Gastroesophageal sphincter (tissue), 4 donors: ENCODE results near the gene AHNAK2. TPM values are rescaled to one million over a fixed set of nuclear protein-coding genes. Genes with fewer than 3 reads are reported as not detected.

Experiments used
- ATAC-seq: fragments of 150-250 bp; one replicate; pipeline ENCODE4 v1.9.1; 2016; ENCODE audit warnings: mild to moderate bottlenecking, moderate library complexity
- H3K27ac ChIP-seq, 4 donors: fragments of 200-600 bp; sonication (generic) in 3 of 4; 1 replicate in 3 of 4; 2 replicates in 1 of 4; pipeline ENCODE4 v1.5.1; 2016 to 2019
- H3K27me3 ChIP-seq: fragments of 200-600 bp; sonication (generic); one replicate; pipeline ENCODE4 v1.5.1; 2019
- H3K36me3 ChIP-seq, 2 donors: fragments of 200-600 bp; sonication (generic); one replicate each; pipeline ENCODE4 v1.5.1; 2019; ENCODE audit warnings: control low read depth in 1 of 2
- H3K4me1 ChIP-seq, 3 donors: fragments of 200-600 bp; sonication (generic); 1 replicate in 2 of 3; 2 replicates in 1 of 3; pipeline ENCODE4 v1.5.1; 2016 to 2019; ENCODE audit warnings: control low read depth in 2 of 3
- H3K4me3 ChIP-seq, 2 donors: fragments of 200-600 bp; sonication (generic); one replicate each; pipeline ENCODE4 v1.5.1; 2019; ENCODE audit warnings: mild to moderate bottlenecking in 1 of 2, moderate library complexity in 1 of 2
- H3K9me3 ChIP-seq, 3 donors: fragments of 200-600 bp; sonication (generic); one replicate each; pipeline ENCODE4 v1.5.1; 2017 to 2019; ENCODE audit warnings: control low read depth in 2 of 3
- CTCF ChIP-seq, 4 experiments: fragments of 200-600 bp in 2 of 4; fragments of 450-650 bp in 2 of 4; sonication (generic) in 1 of 4; IDR thresholded peaks; one replicate each; pipeline ENCODE4 v1.5.1; 2017 to 2019; ENCODE audit warnings: antibody characterized with exemption in 4 of 4, mild to moderate bottlenecking in 2 of 4, moderate library complexity in 2 of 4
- EP300 ChIP-seq: sonication (generic); formaldehyde crosslinking; IDR thresholded peaks from one replicate; pipeline ENCODE4 v1.6.1; 2017; ENCODE audit warnings: antibody characterized with exemption, mild to moderate bottlenecking
- POLR2A ChIP-seq, 2 donors: fragments of 450-650 bp; IDR thresholded peaks; one replicate each; pipeline ENCODE4 v1.6.1; 2017; ENCODE audit warnings: antibody characterized with exemption in 2 of 2, mild to moderate bottlenecking in 2 of 2, moderate library complexity in 1 of 2
- POLR2AphosphoS5 ChIP-seq: sonication (generic); formaldehyde crosslinking; IDR thresholded peaks from one replicate; pipeline ENCODE4 v1.6.1; 2017; ENCODE audit warnings: antibody characterized with exemption
- WGBS, 2 donors: methylation state at CpG; one replicate each; pipeline ENCODE4 v1.1.5; 2018; ENCODE audit warnings: low coverage in 1 of 2; 5-methylcytosine and 5-hydroxymethylcytosine counted together
- total RNA-seq, 4 donors: library from RNA; depleted of rRNA; stranded (reverse); fragments of >200 nt; gene quantifications; one replicate each; pipeline ENCODE4 v1.1.0, GENCODE V29; 2016

Gene AHNAK2
- total RNA-seq, 4 donors from 2014 or later, result 105 to 529 (median 239) TPM

DNA sequence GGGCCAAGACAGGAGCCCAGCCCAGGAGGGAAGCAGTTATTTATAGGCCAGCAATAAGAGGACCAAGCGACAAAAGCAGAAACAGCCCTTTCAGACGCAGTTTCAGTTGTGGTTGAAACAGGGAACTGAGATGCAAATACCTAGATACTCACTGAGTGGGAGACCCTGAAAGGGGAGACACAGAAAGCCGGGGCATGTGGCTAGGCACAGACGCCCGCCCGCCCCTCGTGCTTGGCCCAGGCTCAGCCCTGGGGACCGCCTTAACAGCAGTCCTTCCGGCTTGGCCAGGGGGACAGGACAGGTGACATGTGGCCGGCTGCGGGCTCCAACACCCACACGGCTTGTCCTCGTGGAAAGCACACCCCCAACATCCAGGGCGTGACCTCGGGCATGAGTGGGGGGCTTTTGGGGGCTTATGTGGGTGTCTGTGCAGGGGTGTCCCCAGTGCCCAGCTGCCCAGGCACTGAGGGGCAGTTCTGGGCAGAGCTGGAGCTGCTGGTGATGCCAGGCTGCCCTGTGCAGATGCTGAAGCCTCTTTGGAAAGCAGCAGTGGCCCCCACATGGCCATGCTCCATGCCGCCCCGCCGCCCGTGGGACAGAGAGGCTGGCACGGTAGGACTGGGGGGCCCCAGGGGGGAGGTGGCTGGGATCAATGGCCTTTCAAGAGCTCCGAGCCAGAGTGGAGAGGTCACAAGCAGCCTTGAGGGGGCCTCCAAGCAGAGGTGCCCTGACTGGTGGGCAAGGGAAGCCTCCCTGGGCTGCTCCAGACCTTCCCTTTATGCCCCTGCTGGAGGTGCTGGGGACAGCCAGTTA is 51.3 kb downstream of the AHNAK2 start:
- H3K36me3 ChIP-seq, result no peaks in the 10 kb centered on the region
- TF ChIP-seq EP300, result no peak
- TF ChIP-seq POLR2A (IDR thresholded peaks at IDR 0.05), result no peak
- no peak for TF ChIP-seq POLR2AphosphoS5
- TF ChIP-seq CTCF (IDR thresholded peaks at IDR 0.05), result no peak
- H3K4me1 ChIP-seq, result peaks cover 0 to 3% (median 1%) of the 10 kb centered on the region in 3 donors
- ATAC-seq, result no peak
- H3K9me3 ChIP-seq, result peaks cover 0 to 9% (median 0%) of the 10 kb centered on the region in 3 donors
- WGBS, 2 donors, result no CpG with 5 or more reads among the region's 21 CpGs
- no peak overlapping the region for H3K27ac ChIP-seq
- H3K27me3 ChIP-seq, result no peaks in the 10 kb centered on the region
- no peak overlapping the region for H3K4me3 ChIP-seq

DNA sequence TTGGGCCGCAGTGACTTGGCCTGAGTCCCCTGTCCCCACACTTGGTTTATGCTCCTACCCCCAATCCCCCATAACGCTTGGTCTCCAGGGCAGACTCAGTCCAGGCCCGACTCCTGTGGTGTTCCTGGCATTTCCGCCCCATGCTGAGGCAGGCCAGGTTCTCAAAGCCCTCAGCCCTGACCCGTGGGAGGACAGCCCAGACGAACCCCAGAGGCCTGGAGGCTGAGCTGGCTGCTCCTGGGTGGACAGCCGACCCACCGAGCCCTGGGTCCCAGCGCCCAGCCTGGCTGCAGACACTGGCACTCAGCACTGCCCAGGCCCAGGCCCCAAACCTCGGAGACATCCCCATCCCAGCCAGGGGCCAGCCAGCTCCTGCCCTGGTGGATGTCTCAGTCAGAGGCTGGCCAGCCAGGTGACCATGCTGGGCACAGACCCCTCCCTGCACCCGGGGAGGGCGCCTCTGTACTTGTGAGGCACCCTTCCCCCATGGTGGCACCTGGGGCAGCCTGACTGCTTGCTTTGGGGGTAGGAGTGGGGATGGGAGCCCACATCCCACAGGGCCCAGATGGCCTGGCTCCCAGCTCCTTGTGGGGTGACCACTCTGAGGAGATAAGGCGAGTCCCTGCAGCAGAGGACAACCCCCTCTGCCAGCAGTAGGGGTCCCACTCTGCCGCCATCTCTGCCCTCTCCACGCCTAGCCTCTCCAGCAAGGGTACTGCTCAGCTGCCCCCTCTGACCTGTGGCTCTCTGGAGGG is 52.1 kb downstream of the AHNAK2 start:
- Histone ChIP-seq H3K27me3 (no peaks in the 10 kb centered on the region), H3K27ac (no peak overlapping the region)
- no peak for ATAC-seq

DNA sequence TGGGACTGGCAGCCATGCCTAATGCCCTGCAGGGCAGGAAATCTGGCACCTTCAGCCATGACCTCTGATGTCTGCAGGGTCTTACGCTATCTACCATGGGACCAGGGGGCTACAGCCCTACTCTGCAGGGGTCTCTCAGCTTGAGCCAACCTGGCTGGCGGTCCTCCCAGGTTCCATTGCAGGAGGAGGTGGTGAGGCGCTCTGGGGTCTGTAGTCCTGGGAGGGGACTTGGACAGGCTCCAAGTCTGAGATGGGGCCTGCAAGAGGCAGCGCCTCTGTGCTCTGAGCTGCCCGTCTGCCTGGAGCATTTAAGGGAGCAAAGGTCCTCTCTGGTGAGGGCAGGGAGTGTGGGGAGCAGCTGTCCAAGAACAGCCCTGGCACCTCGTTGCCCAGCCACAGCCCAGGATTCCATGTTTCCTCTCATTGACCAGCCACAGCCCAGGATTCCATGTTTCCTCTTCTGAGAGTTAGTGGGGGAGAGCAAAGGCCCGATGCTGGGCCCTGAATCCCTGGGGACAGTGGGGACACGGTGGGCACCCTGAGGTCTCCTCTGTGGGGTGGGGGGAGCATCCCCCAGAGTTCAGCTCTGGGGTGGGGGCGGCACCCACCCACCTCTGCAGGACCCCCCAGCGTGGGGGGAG is 52.8 kb downstream of the AHNAK2 start:
- Histone ChIP-seq H3K36me3 (no peaks in the 10 kb centered on the region), H3K4me1 (no peaks in the 10 kb centered on the region), H3K27ac (no peak overlapping the region), H3K9me3 (peaks cover 0 to 9% (median 0%) of the 10 kb centered on the region in 3 donors), H3K4me3 (no peak overlapping the region), H3K27me3 (no peaks in the 10 kb centered on the region)
- no peak for TF ChIP-seq CTCF (IDR thresholded peaks at IDR 0.05)
- no peak for TF ChIP-seq POLR2A (IDR thresholded peaks at IDR 0.05)
- no peak for TF ChIP-seq POLR2AphosphoS5
- TF ChIP-seq EP300, result no peak
- no peak for ATAC-seq
- WGBS, 2 donors, result 90% methylated on average over 2 of the region's 10 CpGs; no CpG with 5 or more reads in 1 of the 2 donors

More for the DNA sequence above, 52.1 kb downstream of the AHNAK2 start:
- Histone ChIP-seq H3K4me1 (no peaks in the 10 kb centered on the region), H3K36me3 (no peaks in the 10 kb centered on the region), H3K4me3 (no peak overlapping the region), H3K9me3 (peaks cover 0 to 9% (median 0%) of the 10 kb centered on the region in 3 donors)
- no peak for TF ChIP-seq POLR2AphosphoS5
- no CpG with 5 or more reads among the region's 15 CpGs for WGBS, 2 donors

DNA sequence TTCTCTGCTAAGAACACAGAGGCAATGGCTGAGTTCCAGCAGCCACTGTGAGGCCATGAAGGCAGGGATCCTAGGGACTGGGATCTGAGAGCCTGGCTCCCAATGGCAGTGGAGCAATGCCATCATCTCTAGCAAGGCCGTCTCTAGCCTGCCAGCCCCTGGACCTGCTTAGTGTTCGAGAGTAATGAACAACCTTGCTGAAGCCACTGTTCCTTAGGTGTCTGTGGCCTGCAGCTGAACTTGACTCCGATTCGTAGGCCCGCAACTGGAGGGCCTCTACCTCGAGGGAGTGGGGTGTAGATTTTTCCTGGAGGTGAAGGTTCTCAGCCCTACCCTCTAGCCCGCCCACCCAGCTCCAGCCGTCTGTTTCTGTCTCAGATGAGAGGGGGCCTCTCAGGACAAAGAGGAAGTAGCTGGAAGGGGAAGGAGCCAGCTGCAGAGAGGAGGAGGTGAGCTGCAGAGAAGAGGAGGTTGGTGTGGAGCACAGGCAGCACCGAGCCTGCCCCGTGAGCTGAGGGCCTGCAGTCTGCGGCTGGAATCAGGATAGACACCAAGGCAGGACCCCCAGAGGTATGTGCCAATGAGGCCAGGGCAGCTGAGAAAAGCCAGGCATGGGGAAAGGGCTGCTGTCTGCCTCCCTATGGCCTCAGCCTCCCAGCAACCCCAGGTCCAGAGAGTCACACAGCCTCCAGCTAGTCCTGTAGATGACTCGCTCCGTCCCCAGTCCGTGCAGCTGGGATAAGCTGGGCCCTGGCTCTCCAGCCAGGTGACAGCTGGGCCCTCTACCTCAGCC is 53.6 kb downstream of the AHNAK2 start, which contains the start of gene PLD4:
Gene PLD4, plus strand, starts transcription at position 459 of the 793 bp plus-strand sequence. CDS start 2,262 bp downstream, outside the sequence.
- no peak for ATAC-seq
- Histone ChIP-seq H3K4me1 (no peaks in the 10 kb centered on the region), H3K9me3 (peaks cover 0 to 9% (median 0%) of the 10 kb centered on the region in 3 donors), H3K27ac (no peak within 1 kb of the TSS), H3K4me3 (no peak within 1 kb of the TSS), H3K27me3 (no peaks in the 10 kb centered on the region), H3K36me3 (no peaks in the 10 kb centered on the region)
- no peak for TF ChIP-seq POLR2A (IDR thresholded peaks at IDR 0.05)
- no peak for TF ChIP-seq EP300
- no peak for TF ChIP-seq POLR2AphosphoS5
- no peak for TF ChIP-seq CTCF (IDR thresholded peaks at IDR 0.05)
- WGBS, 2 donors, result 100% methylated on average over 2 of the region's 14 CpGs; no CpG with 5 or more reads in 1 of the 2 donors
